ENCODE measurements around the gene WDR91.
A peak's percentile ranks its signal among the peaks of the same experiment; 100 is the strongest.
"Not testable (repeated sequence)": the region's sequence is repeated elsewhere in the genome, so short reads cannot be mapped to it uniquely, and the experiment has no call there.

The WDR91 gene

GRCh38 chr7:135179321-135179925, 31.9 kb downstream of the WDR91 start:
- H3K4me3 ChIP-seq (ENCODE audit: low read length): no peak overlapping the region
- DNase-seq (ENCODE audit: low read depth): no peak
- no peak for TF ChIP-seq CTCF (conservative IDR thresholded peaks at IDR 0.05; ENCODE audit: low read depth, low read length)

GRCh38 chr7:135178364-135178763, 33.0 kb downstream of the WDR91 start:
- no peak for TF ChIP-seq CTCF (conservative IDR thresholded peaks at IDR 0.05; ENCODE audit: low read depth, low read length)
- no peak for DNase-seq (ENCODE audit: low read depth)

GRCh38 chr7:135177028-135177696, 34.2 kb downstream of the WDR91 start:
- no peak overlapping the region for H3K4me3 ChIP-seq (ENCODE audit: low read length)
- TF ChIP-seq CTCF (conservative IDR thresholded peaks at IDR 0.05; ENCODE audit: low read depth, low read length): no peak
- no peak for DNase-seq (ENCODE audit: low read depth)

More at GRCh38 chr7:135178364-135178763, 33.0 kb downstream of the WDR91 start:
- H3K4me3 ChIP-seq (ENCODE audit: low read length): no peak overlapping the region

GRCh38 chr7:135175931-135176330, 35.4 kb downstream of the WDR91 start:
- no peak overlapping the region for H3K4me3 ChIP-seq (ENCODE audit: low read length)
- no peak for DNase-seq (ENCODE audit: low read depth)
- no peak for TF ChIP-seq CTCF (conservative IDR thresholded peaks at IDR 0.05; ENCODE audit: low read depth, low read length)

GRCh38 chr7:135174941-135175340, 36.4 kb downstream of the WDR91 start:
- no peak overlapping the region for H3K4me3 ChIP-seq (ENCODE audit: low read length)
- no peak for TF ChIP-seq CTCF (conservative IDR thresholded peaks at IDR 0.05; ENCODE audit: low read depth, low read length)
- DNase-seq (ENCODE audit: low read depth): no peak

- not testable (repeated sequence) for DNase-seq (ENCODE audit: low read depth); H3K4me3 ChIP-seq (ENCODE audit: low read length)
Measured at GRCh38 chr7:135173916-135174315, 37.4 kb downstream of the WDR91 start.

- H3K4me3 ChIP-seq (ENCODE audit: low read length): not testable (repeated sequence)
- DNase-seq (ENCODE audit: low read depth): peak; percentile 62
Measured at GRCh38 chr7:135171581-135172291, 39.6 kb downstream of the WDR91 start.

GRCh38 chr7:135170998-135171481, 40.3 kb downstream of the WDR91 start:
- H3K4me3 ChIP-seq (ENCODE audit: low read length): peak overlapping the region; percentile 56
- DNase-seq (ENCODE audit: low read depth): not testable (repeated sequence)

All from retinal pigment epithelial cell (primary cell).